DMS153 treated with DMSO at 0.1 percent for 48 hours (cell line): Measurements from ENCODE around the gene SLC22A4.

Experiments
- DNase-seq: peaks from one replicate; lab custom pipeline; 2025; ENCODE audit not compliant: unreplicated experiment; lab: John Stamatoyannopoulos, UW

Gene SLC22A4

DNA sequence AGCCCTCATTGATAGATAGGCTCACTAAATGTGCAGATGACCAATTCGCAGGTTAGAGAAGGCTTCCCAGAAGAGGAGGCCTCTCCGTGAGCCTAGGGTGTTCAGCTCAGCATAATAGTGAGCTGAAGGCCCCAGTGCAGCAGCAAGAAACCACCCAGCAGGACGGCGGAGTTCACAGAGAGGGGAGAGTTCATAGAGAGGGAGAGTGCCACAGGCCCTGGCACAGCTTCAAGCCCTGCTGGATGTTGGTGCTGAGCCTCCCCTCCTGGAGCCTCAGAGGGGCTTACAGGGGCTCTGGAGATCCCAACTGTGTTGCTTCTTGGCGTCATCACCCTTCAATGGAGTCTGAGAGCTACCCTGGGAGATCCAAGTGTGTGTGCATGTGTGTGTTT lies 77.4 kb downstream of the SLC22A4 start:
- DNase-seq = no peak

DNA sequence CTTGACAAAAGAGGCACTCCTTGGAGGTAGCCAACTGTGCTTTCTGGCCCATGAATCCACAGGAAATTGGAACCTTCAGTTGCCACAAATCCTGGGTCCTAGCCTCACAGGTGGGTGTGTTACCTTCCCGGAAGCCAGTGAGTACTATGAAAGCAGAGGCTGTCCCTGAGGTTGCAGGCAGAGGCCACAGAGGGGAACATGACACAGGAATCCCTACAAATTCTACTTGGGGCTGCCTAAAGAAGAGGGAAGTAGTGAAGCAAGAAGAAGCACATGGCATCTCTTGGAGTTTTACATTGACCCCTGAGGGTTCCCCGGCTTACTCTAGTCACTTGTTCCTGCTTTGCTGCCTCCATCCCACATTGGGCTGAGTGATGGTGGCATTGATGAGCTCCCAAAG lies 77.9 kb downstream of the SLC22A4 start:
- DNase-seq = no peak

- DNase-seq = no peak
Measured at GRCh38 chr5:132372542-132372941, 78.3 kb downstream of the SLC22A4 start.

- no peak for DNase-seq
Measured at GRCh38 chr5:132375957-132376356, 81.8 kb downstream of the SLC22A4 start.

DNA sequence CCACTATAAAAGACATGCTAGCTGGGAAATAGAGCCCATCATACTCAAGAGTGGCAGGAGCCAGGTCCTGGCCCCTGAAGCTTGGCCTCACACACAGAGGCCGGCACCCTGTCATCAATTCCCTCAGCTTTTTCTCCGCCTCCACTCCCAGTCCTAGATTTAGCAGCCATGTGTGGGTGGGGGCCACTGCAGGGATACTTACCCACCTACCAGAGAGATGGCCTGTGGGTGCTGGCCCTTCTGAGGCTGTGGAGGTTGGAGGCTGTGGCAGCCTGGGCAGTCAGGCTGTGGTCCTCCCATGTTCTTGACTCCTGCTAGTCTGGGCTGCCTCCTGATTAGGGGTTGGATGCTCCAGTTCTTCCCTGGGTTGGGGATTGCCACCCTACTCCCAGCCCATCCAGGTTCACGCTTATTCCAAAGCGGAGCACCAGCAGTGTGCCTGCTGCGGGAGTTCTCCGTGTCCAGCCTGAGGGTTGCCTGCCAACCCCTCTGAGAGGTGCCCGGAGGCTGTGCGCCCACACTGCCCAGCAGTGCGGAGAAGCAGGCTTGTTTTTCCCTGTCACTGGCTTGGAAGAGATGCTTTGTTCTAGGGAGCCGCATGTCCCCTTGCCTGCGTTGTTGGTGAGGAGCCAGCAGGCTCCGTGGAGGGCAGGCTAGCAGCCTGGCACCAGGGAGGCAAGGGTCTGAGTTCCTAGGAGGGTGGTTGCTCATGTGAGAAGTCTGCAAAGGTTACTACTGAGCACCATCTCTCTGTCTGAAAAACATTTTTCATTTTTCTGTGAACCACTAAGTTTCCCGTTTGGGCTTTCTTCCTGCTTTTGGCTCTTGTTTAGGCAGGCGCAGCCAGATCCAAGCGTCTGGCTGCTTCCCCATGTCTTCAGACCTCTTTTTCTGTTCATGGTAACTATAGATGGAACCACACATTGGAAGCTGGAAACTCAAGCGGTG lies 82.8 kb downstream of the SLC22A4 start:
- no peak for DNase-seq

DNA sequence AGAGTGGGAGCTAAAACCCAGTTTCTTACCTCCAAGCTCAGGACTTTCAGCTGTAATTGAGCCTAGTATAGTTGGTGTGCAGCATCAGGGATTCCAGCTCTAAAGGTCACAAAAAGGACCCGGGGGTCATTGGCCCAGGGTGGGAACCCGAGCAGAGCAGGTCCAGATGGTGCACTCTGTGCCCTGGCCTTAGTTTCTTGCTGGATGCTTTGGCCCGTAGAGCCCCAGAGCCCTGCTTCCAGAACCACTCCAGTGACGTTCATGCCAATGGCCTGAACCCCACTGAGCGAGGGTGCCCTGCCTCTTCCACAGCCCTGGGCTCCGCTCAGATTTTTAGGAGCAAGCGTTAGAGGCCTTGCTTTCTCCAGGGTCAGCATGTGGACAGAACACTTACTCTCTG lies 83.5 kb downstream of the SLC22A4 start:
- DNase-seq = no peak

GRCh38 chr5:132378580-132378979 lies 84.4 kb downstream of the SLC22A4 start:
- DNase-seq = no peak

DNA sequence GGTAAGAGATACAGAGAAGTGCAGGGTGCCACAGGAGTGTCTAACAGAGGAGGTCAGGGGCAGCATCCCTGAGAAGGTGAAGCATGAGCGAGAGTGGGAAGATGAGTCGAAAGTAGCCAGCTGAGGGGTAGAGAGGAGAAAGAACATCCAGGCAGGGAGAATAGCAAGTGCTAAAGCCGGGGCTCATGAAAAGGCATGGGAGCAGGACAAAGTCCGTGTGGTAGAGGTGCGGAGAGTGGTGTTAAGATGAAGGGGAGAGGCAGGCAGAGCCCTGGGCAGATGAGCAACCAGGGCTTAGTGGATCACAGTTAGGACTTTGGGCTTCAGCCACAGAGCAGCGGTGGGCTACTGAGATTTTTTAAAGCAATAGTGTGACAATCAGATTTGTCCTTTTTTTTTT lies 85.9 kb downstream of the SLC22A4 start:
- DNase-seq = no peak

GRCh38 chr5:132380741-132381140 lies 86.5 kb downstream of the SLC22A4 start:
- DNase-seq = no peak

DNA sequence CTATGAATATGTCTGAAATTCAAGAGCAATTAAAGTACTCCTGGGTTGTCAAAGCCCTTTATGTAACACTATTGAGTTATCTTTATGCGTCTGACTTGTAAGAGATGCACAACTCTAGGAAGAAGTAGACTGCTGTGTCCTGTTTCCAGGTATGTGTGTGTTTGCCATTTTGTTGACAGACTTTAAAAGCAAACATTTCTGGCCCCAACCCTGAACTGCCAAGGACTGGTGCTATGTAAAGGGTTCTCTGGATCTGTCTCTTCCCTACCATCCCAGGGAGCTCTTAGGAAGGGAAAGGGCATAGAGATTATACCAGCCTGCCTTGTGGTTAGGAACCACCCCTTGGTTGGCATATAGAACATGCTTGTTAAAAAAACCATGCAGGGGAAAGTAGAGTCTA lies 87.4 kb downstream of the SLC22A4 start:
- no peak for DNase-seq

- no peak for DNase-seq
Measured at GRCh38 chr5:132383261-132383660, 89.1 kb downstream of the SLC22A4 start.

DNA sequence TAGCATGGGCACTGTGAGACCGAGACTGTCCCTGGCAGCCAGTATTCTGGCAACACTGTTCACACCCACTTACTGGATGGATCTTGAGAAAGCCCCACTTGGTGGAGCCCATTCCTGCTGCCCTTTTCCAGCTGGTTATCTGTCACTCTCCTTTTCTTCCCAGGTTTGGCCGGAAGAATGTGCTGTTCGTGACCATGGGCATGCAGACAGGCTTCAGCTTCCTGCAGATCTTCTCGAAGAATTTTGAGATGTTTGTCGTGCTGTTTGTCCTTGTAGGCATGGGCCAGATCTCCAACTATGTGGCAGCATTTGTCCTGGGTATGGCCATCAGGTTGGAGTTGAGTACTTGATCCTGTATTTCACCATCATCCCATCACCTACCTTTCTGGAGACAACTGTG lies 89.8 kb downstream of the SLC22A4 start:
- DNase-seq = no peak

DNA sequence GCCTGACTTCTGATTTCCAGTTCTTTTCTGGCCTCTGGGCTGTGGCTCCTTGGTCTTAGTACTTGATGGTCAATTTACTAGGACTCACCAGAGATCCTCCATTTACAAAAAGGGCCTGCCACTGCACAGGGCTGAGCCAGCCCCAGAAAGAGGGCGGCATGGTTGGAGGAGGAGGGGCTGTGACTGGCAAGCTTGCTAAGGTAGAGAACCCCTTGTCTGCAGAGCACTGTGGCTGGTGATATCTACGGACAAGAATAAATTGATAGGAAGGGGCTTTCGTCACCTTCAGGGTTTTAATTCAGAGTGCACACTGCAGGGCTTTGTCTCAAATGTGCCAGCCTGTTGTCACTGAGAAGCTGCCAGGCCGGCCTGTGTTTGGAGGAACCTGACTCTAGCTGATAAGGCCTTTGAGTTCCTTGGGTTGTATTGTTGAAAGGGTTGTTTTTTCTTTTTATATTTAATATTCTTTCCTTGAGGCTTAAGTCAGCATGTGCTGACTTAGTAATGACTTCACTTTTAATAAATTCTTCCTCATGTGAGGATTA lies 90.4 kb downstream of the SLC22A4 start:
- no peak for DNase-seq

DNA sequence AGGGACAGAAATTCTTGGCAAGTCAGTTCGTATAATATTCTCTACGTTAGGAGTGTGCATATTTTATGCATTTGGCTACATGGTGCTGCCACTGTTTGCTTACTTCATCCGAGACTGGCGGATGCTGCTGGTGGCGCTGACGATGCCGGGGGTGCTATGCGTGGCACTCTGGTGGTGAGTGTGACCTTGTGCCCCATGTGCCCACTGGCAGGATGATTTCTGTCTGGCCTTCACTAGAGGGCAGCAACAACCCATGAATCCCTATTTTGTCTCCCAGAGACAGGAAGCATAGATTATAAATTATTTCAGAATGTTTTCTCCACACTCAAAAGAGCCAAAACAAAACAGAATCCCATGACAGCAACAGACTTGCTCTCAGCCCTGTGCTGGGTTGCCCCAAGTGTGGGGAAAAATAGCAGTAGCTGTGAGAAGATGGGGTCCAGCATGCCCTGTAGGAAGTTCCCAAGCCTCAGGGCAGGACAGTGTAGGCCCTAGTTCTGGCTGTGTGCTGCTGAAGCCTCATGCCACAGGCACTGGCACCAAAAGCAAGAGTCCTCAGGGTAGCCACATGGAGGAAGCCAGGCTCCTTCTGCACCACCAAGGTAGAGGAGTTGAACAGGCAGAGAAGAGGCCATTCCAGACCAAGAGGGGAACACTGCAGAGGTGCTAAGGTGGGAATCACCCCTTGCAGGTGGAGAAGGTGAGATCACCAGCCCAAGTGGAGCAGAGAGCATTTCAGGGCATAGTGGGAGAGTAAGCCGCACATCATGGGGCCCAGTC lies 91.3 kb downstream of the SLC22A4 start:
- peak; percentile 1 for DNase-seq

- no peak for DNase-seq
Measured at GRCh38 chr5:132386644-132387286, 92.6 kb downstream of the SLC22A4 start.

- DNase-seq = no peak
Measured at GRCh38 chr5:132387640-132388117, 93.5 kb downstream of the SLC22A4 start.

GRCh38 chr5:132388244-132389050 lies 94.3 kb downstream of the SLC22A4 start:
- no peak for DNase-seq

GRCh38 chr5:132389051-132389331 lies 94.8 kb downstream of the SLC22A4 start:
- DNase-seq = no peak

DNA sequence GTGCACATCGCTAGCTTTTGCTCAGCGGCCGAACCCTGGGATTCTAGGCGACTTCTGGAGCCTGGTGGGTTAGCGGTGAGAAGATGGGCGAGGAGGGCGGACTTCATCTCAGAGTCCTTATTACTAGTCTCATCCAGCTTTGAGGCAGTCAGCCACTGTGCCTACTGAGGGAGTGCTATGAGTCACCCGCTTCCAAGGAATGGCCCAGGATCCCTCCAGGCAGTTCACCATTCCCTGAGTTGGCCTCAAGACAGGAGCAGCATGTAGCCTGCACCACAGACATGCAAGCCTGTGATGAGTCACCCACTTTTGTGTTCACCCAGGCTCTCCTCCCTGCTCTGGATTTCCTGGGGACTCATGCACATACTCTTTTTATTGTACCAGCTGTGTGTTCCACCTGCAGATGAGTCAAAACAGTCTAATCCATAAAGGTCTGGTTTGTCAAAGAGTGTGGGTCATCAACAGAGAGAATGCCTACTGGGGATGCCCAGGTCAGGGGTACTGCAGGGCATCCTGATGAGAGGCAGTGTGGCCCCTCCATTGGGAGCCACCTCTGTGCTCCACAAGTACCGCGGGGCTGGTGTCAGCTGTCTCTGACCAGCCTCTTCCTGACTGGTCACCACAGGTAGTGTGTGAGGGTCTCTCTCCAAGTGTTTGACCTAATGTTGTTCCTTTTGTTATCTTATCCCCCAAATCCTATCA lies 95.5 kb downstream of the SLC22A4 start:
- DNase-seq = no peak

GRCh38 chr5:132391247-132391646 lies 97.1 kb downstream of the SLC22A4 start:
- no peak for DNase-seq
